HCT116 (cell line): Measurements from ENCODE around the gene FBXW2. TPM values are rescaled to one million over a fixed set of nuclear protein-coding genes. Genes with fewer than 3 reads are reported as not detected.

Experiments
- ATAC-seq: fragments of 200-7000 bp; cut with Tn5 transposase; 2 replicates; pipeline ENCODE4 v1.9.1; 2020; ENCODE audit warnings: mild to moderate bottlenecking, moderate library complexity
- BruUV-seq: library from RNA; stranded (reverse); fragments of 400-500 nt; replicated peaks from 2 replicates; lab custom pipeline; 2021; lab: Mats Ljungman, UMichigan
- CTCF ChIA-PET: fragments of 300-600 bp; sonication (Branson Sonifier 250); formaldehyde crosslinking; loops from one replicate; lab custom pipeline; 2021; ENCODE audit warnings: antibody characterized with exemption; lab: Charles Lee
- POLR2A ChIA-PET: fragments of 300-600, 350-600 bp; sonication (Branson Sonifier 250); formaldehyde crosslinking; loops from one replicate; lab custom pipeline; 2021; ENCODE audit warnings: antibody characterized with exemption; lab: Charles Lee
- RAD21 ChIA-PET, 2 experiments: fragments of 300-600 bp; sonication (Branson Sonifier 250); formaldehyde crosslinking; loops; one replicate each; lab custom pipeline; 2023; ENCODE audit warnings: low total read pairs in 2 of 2; ENCODE audit not compliant: uncharacterized antibody in 2 of 2, unreplicated experiment in 2 of 2, low non-redundant PET in 1 of 2; lab: Charles Lee
- DNase-seq: peaks from one replicate; pipeline ENCODE4 v3.0.0-alpha.2; 2010; ENCODE audit warnings: low read depth, low spot score
- H2AFZ ChIP-seq: fragments of 200-600 bp; shearing (Covaris generic), sonication (generic); 2 replicates; pipeline ENCODE4 v1.6.1; 2017; ENCODE audit warnings: low read depth, mixed run types, mixed read lengths, antibody characterized with exemption, low read length; ENCODE audit not compliant: poor library complexity, severe bottlenecking
- H3K27ac ChIP-seq: 2 replicates; pipeline ENCODE4 v1.5.1; 2012; ENCODE audit warnings: low read depth, low read length
- H3K27me3 ChIP-seq: fragments of 200-600 bp; sonication (generic); 2 replicates; pipeline ENCODE4 v1.6.1; 2016; ENCODE audit warnings: mixed run types, low read length, mixed read lengths; ENCODE audit not compliant: insufficient read depth
- H3K36me3 ChIP-seq, 2 experiments: fragments of 200-500 bp in 1 of 2; fragments of 200-600 bp in 1 of 2; sonication (Bioruptor generic) in 1 of 2; sonication (generic) in 1 of 2; 2 replicates each; pipeline versions ENCODE4 v1.5.1 to v1.6.1; 2014 to 2016; ENCODE audit warnings: low read length in 2 of 2, inconsistent platforms in 1 of 2, mixed read lengths in 1 of 2, mixed run types in 1 of 2; ENCODE audit not compliant: insufficient read depth in 2 of 2, control insufficient read depth in 1 of 2
- H3K4me1 ChIP-seq, 2 experiments: fragments of 200-600 bp in 1 of 2; sonication (generic) in 1 of 2; 2 replicates each; pipeline versions ENCODE4 v1.5.1 to v1.6.1; 2012 to 2017; ENCODE audit warnings: low read length in 2 of 2, inconsistent platforms in 1 of 2, mild to moderate bottlenecking in 1 of 2, mixed read lengths in 1 of 2, mixed run types in 1 of 2, moderate library complexity in 1 of 2; ENCODE audit not compliant: insufficient read depth in 2 of 2, control insufficient read depth in 1 of 2
- H3K4me2 ChIP-seq: fragments of 200-600 bp; sonication (generic); 2 replicates; pipeline ENCODE4 v1.6.1; 2017; ENCODE audit warnings: mixed run types, low read length, mixed read lengths
- H3K4me3 ChIP-seq, 2 experiments: fragments of 200-600 bp in 1 of 2; sonication (generic) in 1 of 2; replicated peaks in 1 of 2; 2 replicates each; pipeline ENCODE4 v1.5.1; 2011 to 2016; ENCODE audit warnings: low read length in 2 of 2, control low read depth in 1 of 2, low read depth in 1 of 2, mild to moderate bottlenecking in 1 of 2, mixed read lengths in 1 of 2, mixed run types in 1 of 2
- H3K79me2 ChIP-seq: fragments of 200-600 bp; sonication (generic); 2 replicates; pipeline ENCODE4 v1.6.1; 2017; ENCODE audit warnings: mild to moderate bottlenecking, mixed run types, low read length, moderate library complexity, mixed read lengths; ENCODE audit not compliant: insufficient read depth
- H3K9ac ChIP-seq: fragments of 200-600 bp; sonication (generic); 2 replicates; pipeline ENCODE4 v1.6.1; 2016; ENCODE audit warnings: low read length, mixed read lengths
- H3K9me2 ChIP-seq: fragments of 200-600 bp; sonication (generic), shearing (Covaris generic); 2 replicates; pipeline ENCODE4 v1.6.1; 2017; ENCODE audit warnings: mixed run types, mild to moderate bottlenecking, moderate library complexity; ENCODE audit not compliant: insufficient read depth
- H3K9me3 ChIP-seq, 2 experiments: fragments of 200-500 bp in 1 of 2; fragments of 200-600 bp in 1 of 2; sonication (Bioruptor generic) in 1 of 2; sonication (generic) in 1 of 2; 2 replicates each; pipeline ENCODE4 v1.6.1; 2014 to 2017; ENCODE audit warnings: low read length in 2 of 2, mixed read lengths in 2 of 2, inconsistent platforms in 1 of 2, low read depth in 1 of 2, mild to moderate bottlenecking in 1 of 2, mixed run types in 1 of 2, moderate library complexity in 1 of 2; ENCODE audit not compliant: control insufficient read depth in 1 of 2, insufficient read depth in 1 of 2
- H4K20me1 ChIP-seq: fragments of 200-600 bp; sonication (generic), shearing (Covaris generic); 2 replicates; pipeline ENCODE4 v1.6.1; 2017; ENCODE audit warnings: mixed run types, mild to moderate bottlenecking, moderate library complexity; ENCODE audit not compliant: insufficient read depth
- EGR1 ChIP-seq: IDR thresholded peaks from 2 replicates; pipeline ENCODE4 v1.6.1; 2012; ENCODE audit warnings: low read depth
- ELF1 ChIP-seq: IDR thresholded peaks from 2 replicates; pipeline ENCODE4 v1.6.1; 2012; ENCODE audit warnings: low read depth, borderline replicate concordance
- EZH2phosphoT487 ChIP-seq: fragments of 200-600 bp; IDR thresholded peaks from 2 replicates; pipeline ENCODE4 v1.6.1; 2018; ENCODE audit warnings: antibody characterized with exemption, borderline replicate concordance
- FOSL1 ChIP-seq: IDR thresholded peaks from 2 replicates; pipeline ENCODE4 v1.6.1; 2012; ENCODE audit warnings: low read depth
- POLR2A ChIP-seq: IDR thresholded peaks from 2 replicates; pipeline ENCODE4 v1.7.0; 2011; ENCODE audit warnings: borderline replicate concordance; ENCODE audit not compliant: insufficient read depth, insufficient read length; ENCODE audit errors: extremely low read depth
- SIN3A ChIP-seq: IDR thresholded peaks from 2 replicates; pipeline ENCODE4 v1.6.1; 2012; ENCODE audit warnings: low read depth
- SRF ChIP-seq: IDR thresholded peaks from 2 replicates; pipeline ENCODE4 v1.6.1; 2012; ENCODE audit warnings: low read depth
- ZFX ChIP-seq: fragments of 450-650 bp; IDR thresholded peaks from 2 replicates; pipeline ENCODE4 v1.6.1; 2017
- intact Hi-C: fragments of 100-400 bp; cut with micrococcal nuclease; formaldehyde crosslinking; loops from 2 replicates; pipeline ENCODE4 v1.10.0; 2022
- total RNA-seq: library from RNA; stranded (reverse); gene quantifications from one replicate; pipeline ENCODE4 v1.2.1, GENCODE V29; 2021; ENCODE audit not compliant: unreplicated experiment
- TF ChIP-seq, protein P1 (sequence below): IDR thresholded peaks from 2 replicates; pipeline ENCODE4 v1.6.1; 2012; ENCODE audit warnings: low read depth
- TF ChIP-seq, protein P2 (sequence below), 3 experiments: fragments of 200-600 bp in 1 of 3; sonication (generic) in 1 of 3; IDR thresholded peaks in 2 of 3; conservative IDR thresholded peaks in 1 of 3; 2 replicates each; pipeline ENCODE4 v1.5.1; 2012 to 2017; ENCODE audit warnings: low read depth in 2 of 3, low read length in 2 of 3, antibody characterized with exemption in 1 of 3, borderline replicate concordance in 1 of 3, control low read depth in 1 of 3, mild to moderate bottlenecking in 1 of 3, mixed read lengths in 1 of 3, mixed run types in 1 of 3, moderate library complexity in 1 of 3; ENCODE audit not compliant: insufficient read depth in 1 of 3

The FBXW2 gene
- total RNA-seq, 1 experiment from 2014 or later: 59.6 TPM

DNA sequence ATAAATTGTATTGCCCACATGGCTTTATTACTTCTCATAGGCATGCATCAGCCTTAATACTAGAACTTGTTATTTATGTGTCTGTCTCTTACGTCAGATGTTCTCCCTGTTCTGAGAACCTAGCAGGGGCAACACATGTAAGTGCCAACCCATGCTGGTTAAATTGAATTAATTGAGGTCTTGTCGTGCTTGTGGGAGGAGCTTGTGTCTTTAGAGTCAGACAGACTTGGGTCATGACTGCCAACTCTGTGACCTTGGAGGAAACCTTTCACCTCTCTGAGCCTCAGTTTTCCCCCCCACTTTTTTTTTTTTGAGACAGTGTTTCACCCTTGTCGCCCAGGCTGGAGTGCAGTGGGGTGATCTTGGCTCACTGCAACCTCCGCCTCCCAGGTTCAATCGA, 76.7 kb downstream of the FBXW2 start:
- Histone ChIP-seq H3K36me3 (no peaks in the 10 kb centered on the region), H3K4me1 (peaks cover 10 to 31% of the 10 kb centered on the region in 2 experiments), H3K4me2 (no peak overlapping the region), H3K9ac (no peak overlapping the region), H3K4me3 (no peak overlapping the region), H3K79me2 (no peaks in the 10 kb centered on the region), H3K9me2 (no peaks in the 10 kb centered on the region), H2AFZ (no peak overlapping the region), H3K27me3 (no peaks in the 10 kb centered on the region), H3K27ac (no peak overlapping the region), H3K9me3 (no peaks in the 10 kb centered on the region), H4K20me1 (no peaks in the 10 kb centered on the region)
- ChIA-PET POLR2A (no interaction called here), RAD21 (no interaction called here), CTCF (no interaction called here)
- DNase-seq (no peak), ATAC-seq (no peak)
- no TSS peak for BruUV-seq
- no peak for TF ChIP-seq ELF1
- TF ChIP-seq, protein P1, sequence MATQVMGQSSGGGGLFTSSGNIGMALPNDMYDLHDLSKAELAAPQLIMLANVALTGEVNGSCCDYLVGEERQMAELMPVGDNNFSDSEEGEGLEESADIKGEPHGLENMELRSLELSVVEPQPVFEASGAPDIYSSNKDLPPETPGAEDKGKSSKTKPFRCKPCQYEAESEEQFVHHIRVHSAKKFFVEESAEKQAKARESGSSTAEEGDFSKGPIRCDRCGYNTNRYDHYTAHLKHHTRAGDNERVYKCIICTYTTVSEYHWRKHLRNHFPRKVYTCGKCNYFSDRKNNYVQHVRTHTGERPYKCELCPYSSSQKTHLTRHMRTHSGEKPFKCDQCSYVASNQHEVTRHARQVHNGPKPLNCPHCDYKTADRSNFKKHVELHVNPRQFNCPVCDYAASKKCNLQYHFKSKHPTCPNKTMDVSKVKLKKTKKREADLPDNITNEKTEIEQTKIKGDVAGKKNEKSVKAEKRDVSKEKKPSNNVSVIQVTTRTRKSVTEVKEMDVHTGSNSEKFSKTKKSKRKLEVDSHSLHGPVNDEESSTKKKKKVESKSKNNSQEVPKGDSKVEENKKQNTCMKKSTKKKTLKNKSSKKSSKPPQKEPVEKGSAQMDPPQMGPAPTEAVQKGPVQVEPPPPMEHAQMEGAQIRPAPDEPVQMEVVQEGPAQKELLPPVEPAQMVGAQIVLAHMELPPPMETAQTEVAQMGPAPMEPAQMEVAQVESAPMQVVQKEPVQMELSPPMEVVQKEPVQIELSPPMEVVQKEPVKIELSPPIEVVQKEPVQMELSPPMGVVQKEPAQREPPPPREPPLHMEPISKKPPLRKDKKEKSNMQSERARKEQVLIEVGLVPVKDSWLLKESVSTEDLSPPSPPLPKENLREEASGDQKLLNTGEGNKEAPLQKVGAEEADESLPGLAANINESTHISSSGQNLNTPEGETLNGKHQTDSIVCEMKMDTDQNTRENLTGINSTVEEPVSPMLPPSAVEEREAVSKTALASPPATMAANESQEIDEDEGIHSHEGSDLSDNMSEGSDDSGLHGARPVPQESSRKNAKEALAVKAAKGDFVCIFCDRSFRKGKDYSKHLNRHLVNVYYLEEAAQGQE: no peak
- TF ChIP-seq FOSL1: no peak
- no peak for TF ChIP-seq ZFX
- TF ChIP-seq POLR2A: no peak
- intact Hi-C loops: no loop called here

DNA sequence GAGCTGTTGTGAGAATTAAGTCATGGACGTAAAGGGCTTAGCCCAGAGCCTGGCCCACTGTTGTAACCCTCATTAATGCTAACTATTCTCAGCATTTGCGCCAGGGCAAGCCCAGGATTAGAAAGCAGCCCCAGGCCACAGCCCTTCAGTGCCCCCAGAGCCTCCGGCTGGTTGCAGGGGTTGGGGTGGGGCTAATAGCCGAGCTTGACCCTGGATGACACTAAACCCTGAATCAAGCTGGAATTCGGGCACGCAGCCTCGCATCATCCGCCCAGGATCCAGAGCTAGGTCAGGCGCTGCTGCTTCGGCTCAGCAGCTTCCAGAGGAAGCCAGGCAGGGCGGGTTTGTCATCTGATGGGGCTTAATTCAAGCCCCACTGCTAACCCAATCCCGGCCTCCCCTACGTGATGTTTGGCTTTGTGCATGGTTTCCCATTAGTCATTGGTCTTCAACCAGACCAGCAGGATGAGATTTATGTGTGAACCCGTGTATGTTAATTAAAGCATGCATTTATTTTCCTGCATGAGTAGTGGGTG, 77.8 kb downstream of the FBXW2 start:
- no TSS peak for BruUV-seq
- Histone ChIP-seq H2AFZ (no peak overlapping the region), H3K27ac (no peak overlapping the region), H3K9me2 (no peaks in the 10 kb centered on the region), H4K20me1 (no peaks in the 10 kb centered on the region), H3K4me2 (peak overlapping the region; percentile 95), H3K4me3 (peak overlapping the region in 1 of 2 experiments; percentile 73; a peak in 3 of 4 replicates), H3K27me3 (no peaks in the 10 kb centered on the region), H3K4me1 (peaks cover 19 to 41% of the 10 kb centered on the region in 2 experiments), H3K9me3 (no peaks in the 10 kb centered on the region), H3K9ac (peak overlapping the region; percentile 73; the same call in 1 of the 2 replicates), H3K79me2 (no peaks in the 10 kb centered on the region), H3K36me3 (no peaks in the 10 kb centered on the region)
- ATAC-seq (no peak), DNase-seq (no peak)
- POLR2A ChIA-PET: interaction anchor here (0.8 kb wide), 1 partner anchor 15 kb away, joined by 3 read pairs; no protein-coding TSS in a partner anchor
- CTCF ChIA-PET: interaction anchor here (1.2 kb wide), 1 partner anchor 95 kb away, joined by 3 read pairs; no protein-coding TSS in a partner anchor
- RAD21 ChIA-PET: interaction anchor here in 1 of 2 experiments (0.6 kb wide), 1 partner anchor 40 kb away, joined by 3 read pairs; no protein-coding TSS in a partner anchor
- intact Hi-C loops: no loop called here
- TF ChIP-seq ZFX (no peak), EZH2phosphoT487 (no peak), SIN3A (no peak), EGR1 (no peak), SRF (no peak)
- TF ChIP-seq, protein P1: no peak
- TF ChIP-seq, protein P2, sequence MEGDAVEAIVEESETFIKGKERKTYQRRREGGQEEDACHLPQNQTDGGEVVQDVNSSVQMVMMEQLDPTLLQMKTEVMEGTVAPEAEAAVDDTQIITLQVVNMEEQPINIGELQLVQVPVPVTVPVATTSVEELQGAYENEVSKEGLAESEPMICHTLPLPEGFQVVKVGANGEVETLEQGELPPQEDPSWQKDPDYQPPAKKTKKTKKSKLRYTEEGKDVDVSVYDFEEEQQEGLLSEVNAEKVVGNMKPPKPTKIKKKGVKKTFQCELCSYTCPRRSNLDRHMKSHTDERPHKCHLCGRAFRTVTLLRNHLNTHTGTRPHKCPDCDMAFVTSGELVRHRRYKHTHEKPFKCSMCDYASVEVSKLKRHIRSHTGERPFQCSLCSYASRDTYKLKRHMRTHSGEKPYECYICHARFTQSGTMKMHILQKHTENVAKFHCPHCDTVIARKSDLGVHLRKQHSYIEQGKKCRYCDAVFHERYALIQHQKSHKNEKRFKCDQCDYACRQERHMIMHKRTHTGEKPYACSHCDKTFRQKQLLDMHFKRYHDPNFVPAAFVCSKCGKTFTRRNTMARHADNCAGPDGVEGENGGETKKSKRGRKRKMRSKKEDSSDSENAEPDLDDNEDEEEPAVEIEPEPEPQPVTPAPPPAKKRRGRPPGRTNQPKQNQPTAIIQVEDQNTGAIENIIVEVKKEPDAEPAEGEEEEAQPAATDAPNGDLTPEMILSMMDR (IDR thresholded peaks at IDR 0.05 in 2 of 3, conservative IDR thresholded peaks at IDR 0.05 in 1 of 3; ENCODE audit: borderline replicate concordance in 1 of 3, insufficient read depth in 1 of 3, low read depth in 2 of 3, low read length in 2 of 3): no peak
